Calu3 (cell line): ENCODE data around the gene ITGA2. TPM values are rescaled to one million over a fixed set of nuclear protein-coding genes. Genes with fewer than 3 reads are reported as not detected.

ENCODE experiments used
- BruUV-seq: library from RNA; stranded (reverse); fragments of 400-500 nt; replicated peaks from 2 replicates; lab custom pipeline; 2021; lab: Mats Ljungman, UMichigan
- CTCF ChIA-PET: fragments of 300-600 bp; sonication (Branson Sonifier 250); formaldehyde crosslinking; loops from one replicate; lab custom pipeline; 2022; ENCODE audit warnings: antibody characterized with exemption; lab: Charles Lee
- DNase-seq: peaks from one replicate; pipeline ENCODE4 v3.0.0; 2022
- H3K27ac Mint-ChIP-seq: one replicate; pipeline ENCODE4 v1.8.0; 2022; ENCODE audit warnings: mixed read lengths; ENCODE audit not compliant: unreplicated experiment
- H3K27me3 Mint-ChIP-seq: one replicate; pipeline ENCODE4 v1.8.0; 2022; ENCODE audit warnings: mixed read lengths; ENCODE audit not compliant: unreplicated experiment
- H3K36me3 Mint-ChIP-seq: one replicate; pipeline ENCODE4 v1.8.0; 2022; ENCODE audit warnings: mild to moderate bottlenecking, moderate library complexity, mixed read lengths; ENCODE audit not compliant: insufficient read depth, unreplicated experiment
- H3K4me1 Mint-ChIP-seq: one replicate; pipeline ENCODE4 v1.8.0; 2022; ENCODE audit warnings: mild to moderate bottlenecking, low read depth, mixed read lengths; ENCODE audit not compliant: unreplicated experiment
- H3K4me3 Mint-ChIP-seq: one replicate; pipeline ENCODE4 v1.8.0; 2022; ENCODE audit warnings: mild to moderate bottlenecking, low read depth, moderate library complexity, mixed read lengths; ENCODE audit not compliant: unreplicated experiment
- H3K9me3 Mint-ChIP-seq: one replicate; pipeline ENCODE4 v1.8.0; 2022; ENCODE audit warnings: low read depth, mixed read lengths; ENCODE audit not compliant: unreplicated experiment
- intact Hi-C: fragments of 100-400 bp; cut with micrococcal nuclease; formaldehyde crosslinking; loops from one replicate; pipeline ENCODE4 v1.10.0; 2022; ENCODE audit not compliant: unreplicated experiment
- total RNA-seq: library from RNA; stranded (reverse); gene quantifications from 2 replicates; pipeline ENCODE4 v1.2.3, GENCODE V29; 2022
- TF ChIP-seq, protein P1 (sequence below): fragments of 200-600 bp; IDR thresholded peaks from one replicate; pipeline ENCODE4 v1.8.0; 2022; ENCODE audit warnings: antibody characterized with exemption; ENCODE audit not compliant: unreplicated experiment

Gene ITGA2
- total RNA-seq, 1 experiment from 2014 or later: 91.9 TPM

DNA sequence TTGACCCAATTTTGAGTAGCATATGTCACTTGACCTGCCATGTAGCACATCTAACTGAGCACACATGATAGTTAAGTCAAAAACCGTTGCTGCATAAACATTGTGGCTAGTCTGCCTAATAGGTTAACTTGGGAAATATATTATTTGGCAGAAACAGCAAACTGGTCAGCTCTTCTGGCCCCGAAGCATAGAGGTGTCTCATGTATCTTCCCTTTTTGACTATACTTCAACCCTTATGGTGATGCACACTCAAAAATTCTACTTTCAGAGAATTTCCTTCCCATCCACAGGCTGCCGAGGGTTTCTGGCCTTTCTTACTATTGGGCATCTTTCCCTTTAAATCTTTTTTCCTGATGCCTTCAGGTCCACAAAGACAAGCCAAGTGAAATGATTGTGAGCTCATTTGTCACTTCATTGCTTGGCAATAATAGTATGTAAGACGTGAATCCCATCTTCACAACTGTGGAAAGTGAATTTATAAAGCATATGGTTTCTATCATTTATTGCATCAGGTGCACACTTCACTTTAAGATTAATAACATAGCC is 79.2 kb downstream of the ITGA2 start:
- CTCF ChIA-PET: no interaction called here

DNA sequence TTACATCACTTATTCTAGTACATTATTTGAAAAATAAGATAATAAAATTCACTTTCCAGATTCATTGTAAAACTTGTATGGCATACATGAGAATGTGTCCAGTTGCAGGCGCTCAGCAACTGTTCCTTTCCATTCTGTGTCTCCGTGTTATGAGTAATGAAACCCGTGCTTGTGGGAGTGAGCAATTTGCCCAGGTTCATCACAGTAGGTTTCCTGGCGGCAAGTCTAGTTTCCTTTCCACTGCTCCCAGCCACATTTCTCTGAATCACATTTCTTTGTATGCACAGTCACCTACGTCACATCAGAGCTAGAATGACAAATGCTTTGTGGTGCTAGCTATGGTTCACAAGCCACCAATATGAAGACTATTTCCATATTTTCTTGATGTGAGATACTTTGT is 80.5 kb downstream of the ITGA2 start:
- no peaks in the 10 kb centered on the region for H3K27me3 Mint-ChIP-seq
- intact Hi-C loops: no loop called here
- CTCF ChIA-PET: no interaction called here
- H3K9me3 Mint-ChIP-seq: no peaks in the 10 kb centered on the region
- no TSS peak for BruUV-seq
- H3K36me3 Mint-ChIP-seq: peaks cover 39% of the 10 kb centered on the region
- TF ChIP-seq, protein P1, sequence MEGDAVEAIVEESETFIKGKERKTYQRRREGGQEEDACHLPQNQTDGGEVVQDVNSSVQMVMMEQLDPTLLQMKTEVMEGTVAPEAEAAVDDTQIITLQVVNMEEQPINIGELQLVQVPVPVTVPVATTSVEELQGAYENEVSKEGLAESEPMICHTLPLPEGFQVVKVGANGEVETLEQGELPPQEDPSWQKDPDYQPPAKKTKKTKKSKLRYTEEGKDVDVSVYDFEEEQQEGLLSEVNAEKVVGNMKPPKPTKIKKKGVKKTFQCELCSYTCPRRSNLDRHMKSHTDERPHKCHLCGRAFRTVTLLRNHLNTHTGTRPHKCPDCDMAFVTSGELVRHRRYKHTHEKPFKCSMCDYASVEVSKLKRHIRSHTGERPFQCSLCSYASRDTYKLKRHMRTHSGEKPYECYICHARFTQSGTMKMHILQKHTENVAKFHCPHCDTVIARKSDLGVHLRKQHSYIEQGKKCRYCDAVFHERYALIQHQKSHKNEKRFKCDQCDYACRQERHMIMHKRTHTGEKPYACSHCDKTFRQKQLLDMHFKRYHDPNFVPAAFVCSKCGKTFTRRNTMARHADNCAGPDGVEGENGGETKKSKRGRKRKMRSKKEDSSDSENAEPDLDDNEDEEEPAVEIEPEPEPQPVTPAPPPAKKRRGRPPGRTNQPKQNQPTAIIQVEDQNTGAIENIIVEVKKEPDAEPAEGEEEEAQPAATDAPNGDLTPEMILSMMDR: no peak
- DNase-seq: no peak
- no peaks in the 10 kb centered on the region for H3K4me1 Mint-ChIP-seq
- H3K27ac Mint-ChIP-seq: no peak overlapping the region
- H3K4me3 Mint-ChIP-seq: no peak overlapping the region

More for the DNA sequence above, 79.2 kb downstream of the ITGA2 start:
- Mint-ChIP-seq H3K36me3 (peaks cover 29% of the 10 kb centered on the region), H3K27me3 (no peaks in the 10 kb centered on the region), H3K4me3 (no peak overlapping the region), H3K9me3 (no peaks in the 10 kb centered on the region), H3K27ac (no peak overlapping the region), H3K4me1 (no peaks in the 10 kb centered on the region)
- intact Hi-C loops: no loop called here
- DNase-seq: no peak
- TF ChIP-seq, protein P1: no peak
- BruUV-seq: no TSS peak

DNA sequence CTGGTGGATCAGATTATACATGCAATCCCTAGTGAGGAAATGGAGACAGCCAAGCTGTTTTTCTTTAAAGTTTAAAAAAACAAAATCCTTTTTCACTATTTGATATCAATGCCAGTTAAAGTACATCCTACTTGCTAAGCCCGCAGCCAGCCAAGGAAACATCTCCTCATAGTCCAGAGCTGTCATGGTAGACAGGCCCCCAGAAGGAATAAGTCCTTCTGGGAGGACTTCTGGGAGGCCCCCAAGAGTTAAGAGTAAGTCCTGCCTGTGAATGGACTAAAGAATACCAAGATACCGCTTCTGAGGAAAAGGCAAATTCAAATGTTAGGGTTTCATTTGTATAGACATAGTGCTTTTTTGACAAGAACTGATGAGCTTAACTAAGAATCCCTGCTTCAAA is 82.1 kb downstream of the ITGA2 start:
- no TSS peak for BruUV-seq
- intact Hi-C loops: no loop called here
- H3K27me3 Mint-ChIP-seq: no peaks in the 10 kb centered on the region
- CTCF ChIA-PET: no interaction called here
- peaks cover 41% of the 10 kb centered on the region for H3K36me3 Mint-ChIP-seq
- H3K4me3 Mint-ChIP-seq: no peak overlapping the region
- H3K27ac Mint-ChIP-seq: no peak overlapping the region
- TF ChIP-seq, protein P1: no peak
- no peak for DNase-seq
- no peaks in the 10 kb centered on the region for H3K4me1 Mint-ChIP-seq
- H3K9me3 Mint-ChIP-seq: no peaks in the 10 kb centered on the region

DNA sequence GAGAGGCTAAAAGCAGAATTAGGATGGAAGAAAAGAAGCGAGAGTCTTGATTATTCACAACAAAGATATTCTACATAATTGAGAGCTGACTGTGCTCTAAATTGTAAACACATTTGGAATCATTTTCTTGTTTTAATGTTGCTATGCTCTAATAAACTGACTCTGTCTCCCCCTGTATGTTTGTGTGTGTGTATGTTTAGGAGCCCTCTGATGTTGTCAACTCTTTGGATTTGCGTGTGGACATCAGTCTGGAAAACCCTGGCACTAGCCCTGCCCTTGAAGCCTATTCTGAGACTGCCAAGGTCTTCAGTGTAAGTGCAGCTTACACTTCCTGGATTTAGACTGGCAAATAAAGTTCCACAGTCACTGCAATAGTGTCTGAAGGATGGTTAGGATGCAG is 82.6 kb downstream of the ITGA2 start:
- CTCF ChIA-PET: no interaction called here
- Mint-ChIP-seq H3K27ac (no peak overlapping the region), H3K36me3 (peaks cover 43% of the 10 kb centered on the region), H3K27me3 (no peaks in the 10 kb centered on the region), H3K9me3 (no peaks in the 10 kb centered on the region), H3K4me1 (no peaks in the 10 kb centered on the region), H3K4me3 (no peak overlapping the region)
- intact Hi-C loops: no loop called here
- DNase-seq: no peak
- no TSS peak for BruUV-seq
- TF ChIP-seq, protein P1: no peak
